ENCODE data around the gene SCD5. TPM values are rescaled to one million over a fixed set of nuclear protein-coding genes. Genes with fewer than 3 reads are reported as not detected.

SCD5 gene
- total RNA-seq, 2 experiments from 2014 or later: 1.3 to 1.7 TPM

GRCh38 chr4:82588771-82589270 is 209.8 kb downstream of the SCD5 start:
- CTCF ChIA-PET: interaction anchor here (0.8 to 1.3 kb wide), 2 partner anchors 24 to 150 kb away, joined by 3 to 5 read pairs; no protein-coding TSS in a partner anchor
- no peaks in the 10 kb centered on the region for H3K4me1 Mint-ChIP-seq
- peaks cover 4% of the 10 kb centered on the region for H3K27me3 Mint-ChIP-seq
- intact Hi-C loops (cut with DNase I, micrococcal nuclease): no loop called here
- H3K36me3 Mint-ChIP-seq (ENCODE audit: low read depth): no peaks in the 10 kb centered on the region
- no peaks in the 10 kb centered on the region for H3K9me3 Mint-ChIP-seq (ENCODE audit: low read depth)
- POLR2A ChIA-PET: no interaction called here
- H3K4me3 Mint-ChIP-seq: no peak overlapping the region
- ATAC-seq: no peak
- no peak overlapping the region for H3K27ac Mint-ChIP-seq
- no peak for DNase-seq

GRCh38 chr4:82587826-82588540 is 210.6 kb downstream of the SCD5 start:
- no peak overlapping the region for H3K4me3 Mint-ChIP-seq
- H3K9me3 Mint-ChIP-seq (ENCODE audit: low read depth): no peaks in the 10 kb centered on the region
- no peaks in the 10 kb centered on the region for H3K4me1 Mint-ChIP-seq
- no peaks in the 10 kb centered on the region for H3K36me3 Mint-ChIP-seq (ENCODE audit: low read depth)
- ATAC-seq (no peak), DNase-seq (no peak)
- POLR2A ChIA-PET: no interaction called here
- intact Hi-C loops (cut with DNase I, micrococcal nuclease): no loop called here
- H3K27ac Mint-ChIP-seq: no peak overlapping the region
- CTCF ChIA-PET: interaction anchor here (0.8 to 1.3 kb wide), 2 partner anchors 24 to 151 kb away, joined by 3 to 5 read pairs; no protein-coding TSS in a partner anchor
- H3K27me3 Mint-ChIP-seq: peaks cover 6% of the 10 kb centered on the region

- ATAC-seq: no peak
- DNase-seq: no peak
- H3K4me1 Mint-ChIP-seq: no peaks in the 10 kb centered on the region
- H3K4me3 Mint-ChIP-seq: no peak overlapping the region
- no peaks in the 10 kb centered on the region for H3K36me3 Mint-ChIP-seq (ENCODE audit: low read depth)
- peaks cover 6% of the 10 kb centered on the region for H3K27me3 Mint-ChIP-seq
- intact Hi-C loops (cut with DNase I, micrococcal nuclease): no loop called here
- CTCF ChIA-PET: no interaction called here
- no peaks in the 10 kb centered on the region for H3K9me3 Mint-ChIP-seq (ENCODE audit: low read depth)
- no peak overlapping the region for H3K27ac Mint-ChIP-seq
- POLR2A ChIA-PET: no interaction called here
These were observed 212.7 kb downstream of the SCD5 start for GRCh38 chr4:82585690-82586435.

DNA sequence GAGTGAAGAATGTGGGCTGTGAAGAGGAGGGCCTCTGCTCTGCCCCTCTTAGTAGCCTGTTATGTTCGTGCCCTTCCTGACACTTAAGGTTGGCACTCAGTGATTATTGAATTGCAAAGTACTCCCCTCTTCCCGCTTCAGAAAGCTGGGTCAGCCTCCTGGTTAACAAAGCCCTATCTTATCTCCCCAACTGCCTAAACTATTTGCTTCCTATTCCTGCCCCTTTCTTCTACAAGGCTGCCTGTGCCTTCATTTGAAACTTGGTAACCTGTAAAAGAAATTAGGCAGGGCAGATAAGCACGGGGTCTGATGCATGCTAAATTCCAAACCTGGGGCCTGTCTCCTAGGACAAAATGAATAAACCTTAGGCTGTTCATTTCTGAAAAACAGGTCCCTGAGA is 213.7 kb downstream of the SCD5 start:
- POLR2A ChIA-PET: no interaction called here
- no peak for DNase-seq
- no peaks in the 10 kb centered on the region for H3K36me3 Mint-ChIP-seq (ENCODE audit: low read depth)
- H3K4me1 Mint-ChIP-seq: no peaks in the 10 kb centered on the region
- H3K27me3 Mint-ChIP-seq: peaks cover 6% of the 10 kb centered on the region
- H3K4me3 Mint-ChIP-seq: no peak overlapping the region
- no peak overlapping the region for H3K27ac Mint-ChIP-seq
- no peaks in the 10 kb centered on the region for H3K9me3 Mint-ChIP-seq (ENCODE audit: low read depth)
- ATAC-seq: no peak
- intact Hi-C loops (cut with DNase I, micrococcal nuclease): no loop called here
- CTCF ChIA-PET: no interaction called here

DNA sequence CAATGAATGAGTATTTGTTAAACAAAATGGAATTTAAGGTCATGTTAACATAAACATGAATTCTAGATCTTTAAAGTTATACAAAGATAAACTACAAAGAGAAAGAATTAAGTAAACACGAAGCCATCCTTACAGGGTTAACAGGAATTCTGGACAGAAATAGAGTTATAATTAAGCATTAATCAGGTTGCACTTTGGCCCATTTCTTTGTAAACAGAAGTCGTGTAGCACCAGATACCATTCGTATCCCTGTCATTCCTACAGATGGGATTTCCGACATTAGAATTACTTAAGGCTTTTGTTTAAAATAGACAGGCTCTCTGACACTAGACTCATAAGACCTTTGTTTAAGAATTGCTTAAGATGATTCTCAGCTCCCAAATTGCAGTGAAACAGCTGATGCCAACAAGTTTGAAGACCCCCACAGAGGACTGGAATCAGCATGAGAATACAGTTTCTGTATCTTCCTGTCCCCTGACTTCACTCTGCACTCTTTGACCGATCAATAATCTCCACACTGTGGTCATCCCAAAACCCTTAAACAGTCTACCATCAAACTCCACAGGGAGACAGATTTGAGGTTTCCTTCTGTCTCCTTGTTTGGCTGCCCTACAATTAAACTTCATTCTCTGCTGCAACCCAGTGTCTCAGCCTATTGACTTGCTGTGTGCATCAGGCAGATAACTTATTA is 214.6 kb downstream of the SCD5 start:
- Mint-ChIP-seq H3K9me3 (ENCODE audit: low read depth) (no peaks in the 10 kb centered on the region), H3K4me1 (no peaks in the 10 kb centered on the region), H3K4me3 (no peak overlapping the region), H3K27ac (no peak overlapping the region), H3K36me3 (ENCODE audit: low read depth) (no peaks in the 10 kb centered on the region), H3K27me3 (peaks cover 4% of the 10 kb centered on the region)
- ChIA-PET POLR2A (no interaction called here), CTCF (no interaction called here)
- ATAC-seq (no peak), DNase-seq (no peak)
- intact Hi-C loops (cut with DNase I, micrococcal nuclease): no loop called here

DNA sequence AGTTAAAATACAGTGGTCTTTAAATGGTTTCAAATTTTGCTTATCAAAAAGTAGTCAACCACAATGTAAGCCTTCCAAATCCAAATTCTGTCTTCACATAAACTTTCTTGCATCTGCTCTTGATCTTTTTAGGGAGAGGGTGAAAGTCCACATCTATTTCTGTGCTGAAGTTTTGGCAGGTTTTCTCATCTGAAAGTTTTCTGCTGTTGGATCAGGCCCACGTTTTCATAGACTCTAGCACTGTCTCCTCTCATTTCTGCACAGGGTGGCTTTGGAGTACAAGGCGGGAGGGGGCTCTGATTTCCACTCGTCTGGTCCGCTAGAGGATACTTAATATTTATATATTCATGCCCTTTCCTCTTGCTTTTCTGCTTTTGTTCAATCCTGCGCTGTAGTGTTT is 218.7 kb downstream of the SCD5 start:
- ChIA-PET CTCF (no interaction called here), POLR2A (no interaction called here)
- intact Hi-C loops (cut with DNase I, micrococcal nuclease): no loop called here
- ATAC-seq (no peak), DNase-seq (no peak)
- no peak overlapping the region for H3K4me3 Mint-ChIP-seq
- peaks cover 4% of the 10 kb centered on the region for H3K27me3 Mint-ChIP-seq
- H3K9me3 Mint-ChIP-seq (ENCODE audit: low read depth): no peaks in the 10 kb centered on the region
- H3K4me1 Mint-ChIP-seq: no peaks in the 10 kb centered on the region
- no peaks in the 10 kb centered on the region for H3K36me3 Mint-ChIP-seq (ENCODE audit: low read depth)
- no peak overlapping the region for H3K27ac Mint-ChIP-seq

Small RNA genes within 50 kb of the gene (microRNA-seq; reads per million reads assigned to microRNA genes)
- gene MIR575 (ENCODE audit: borderline replicate concordance): not detected

Other genes with a start within 250 kb of the SCD5 start
- not detected for gene TMEM150C, start 236.8 kb downstream of the SCD5 start, total RNA-seq
- gene SEC31A, start 92.4 kb upstream of the SCD5 start, total RNA-seq: 100 to 1,000 TPM in 1 of 2 experiments, 10 to 100 TPM in 1; 80.3 to 124 TPM
- 1 to 10 TPM; 1.7 to 2.6 TPM for gene THAP9, start 101.9 kb upstream of the SCD5 start, total RNA-seq
- gene LIN54, start 212.0 kb upstream of the SCD5 start, total RNA-seq: 10 to 100 TPM; 23.5 to 31.7 TPM
- 10 to 100 TPM; 35.7 to 35.9 TPM for gene COPS4, start 236.4 kb upstream of the SCD5 start, total RNA-seq